SW480 (cell line): ENCODE data around the gene LRGUK.
A peak's percentile ranks its signal among the peaks of the same experiment; 100 is the strongest.
"Not testable (repeated sequence)": the region's sequence is repeated elsewhere in the genome, so short reads cannot be mapped to it uniquely, and the experiment has no call there.

ENCODE experiments used
- DNase-seq: peaks from one replicate; pipeline ENCODE4 v3.0.0-alpha.2; 2016; ENCODE audit warnings: low spot score

Gene LRGUK

GRCh38 chr7:134126966-134127848 is at the start of gene LRGUK:
LRGUK (plus strand) TSS chr7:134127340; CDS start chr7:134127368, 28 bp downstream.
- DNase-seq, result peak; percentile 70

- not testable (repeated sequence) for DNase-seq
Observed at GRCh38 chr7:134077560-134077959, 49.6 kb upstream of the LRGUK start.

GRCh38 chr7:134078991-134079390 is 48.1 kb upstream of the LRGUK start:
- DNase-seq, result no peak

- no peak for DNase-seq
Observed at GRCh38 chr7:134081695-134082094, 45.4 kb upstream of the LRGUK start.

GRCh38 chr7:134083766-134084487 is 43.2 kb upstream of the LRGUK start:
- DNase-seq, result no peak

GRCh38 chr7:134084488-134085144 is 42.5 kb upstream of the LRGUK start:
- no peak for DNase-seq

- DNase-seq, result no peak
Observed at GRCh38 chr7:134085311-134085710, 41.8 kb upstream of the LRGUK start.

- no peak for DNase-seq
Observed at GRCh38 chr7:134086998-134087735, 40.0 kb upstream of the LRGUK start.

- DNase-seq, result no peak
Observed at GRCh38 chr7:134088199-134088598, 38.9 kb upstream of the LRGUK start.

GRCh38 chr7:134089446-134089845 is 37.7 kb upstream of the LRGUK start:
- no peak for DNase-seq

- DNase-seq, result no peak
Observed at GRCh38 chr7:134098072-134098471, 29.1 kb upstream of the LRGUK start.

- DNase-seq, result no peak
Observed at GRCh38 chr7:134101716-134102115, 25.4 kb upstream of the LRGUK start.

GRCh38 chr7:134104166-134104565 is 23.0 kb upstream of the LRGUK start:
- DNase-seq, result no peak

- no peak for DNase-seq
Observed at GRCh38 chr7:134105841-134106240, 21.3 kb upstream of the LRGUK start.

- no peak for DNase-seq
Observed at GRCh38 chr7:134108802-134109201, 18.3 kb upstream of the LRGUK start.

GRCh38 chr7:134113655-134114054 is 13.5 kb upstream of the LRGUK start:
- no peak for DNase-seq

GRCh38 chr7:134114992-134115391 is 12.1 kb upstream of the LRGUK start:
- no peak for DNase-seq

- no peak for DNase-seq
Observed at GRCh38 chr7:134120405-134120804, 6.7 kb upstream of the LRGUK start.

- DNase-seq, result no peak
Observed at GRCh38 chr7:134121632-134122139, 5.5 kb upstream of the LRGUK start.

- DNase-seq, result no peak
Observed at GRCh38 chr7:134122980-134123379, 4.2 kb upstream of the LRGUK start.

- DNase-seq, result no peak
Observed at GRCh38 chr7:134126146-134126545, 994 bp upstream of the LRGUK start.

GRCh38 chr7:134126596-134126965 is 559 bp upstream of the LRGUK start:
- no peak for DNase-seq
